HG03520 (cell line): Measurements from ENCODE around the gene ISM1.

ENCODE experiments used
- ATAC-seq: cut with Tn5 transposase; IDR thresholded peaks from one replicate; pipeline ENCODE4 v1.9.1; 2021; ENCODE audit warnings: mild to moderate bottlenecking, moderate library complexity; ENCODE audit not compliant: unreplicated experiment

Gene ISM1

GRCh38 chr20:13302647-13303450 is 81.8 kb downstream of the ISM1 start:
- peak; percentile 88 for ATAC-seq

GRCh38 chr20:13305284-13305683 is 84.2 kb downstream of the ISM1 start:
- no peak for ATAC-seq

- no peak for ATAC-seq
Observed at GRCh38 chr20:13307562-13308163, 86.6 kb downstream of the ISM1 start.

- no peak for ATAC-seq
Observed at GRCh38 chr20:13312300-13312699, 91.2 kb downstream of the ISM1 start.

- no peak for ATAC-seq
Observed at GRCh38 chr20:13313201-13313600, 92.1 kb downstream of the ISM1 start.

- no peak for ATAC-seq
Observed at GRCh38 chr20:13317439-13317838, 96.4 kb downstream of the ISM1 start.

- ATAC-seq = no peak
Observed at GRCh38 chr20:13318871-13319521, 97.9 kb downstream of the ISM1 start.

GRCh38 chr20:13320702-13321101 is 99.6 kb downstream of the ISM1 start:
- no peak for ATAC-seq

GRCh38 chr20:13321416-13321815 is 100.3 kb downstream of the ISM1 start:
- no peak for ATAC-seq

DNA sequence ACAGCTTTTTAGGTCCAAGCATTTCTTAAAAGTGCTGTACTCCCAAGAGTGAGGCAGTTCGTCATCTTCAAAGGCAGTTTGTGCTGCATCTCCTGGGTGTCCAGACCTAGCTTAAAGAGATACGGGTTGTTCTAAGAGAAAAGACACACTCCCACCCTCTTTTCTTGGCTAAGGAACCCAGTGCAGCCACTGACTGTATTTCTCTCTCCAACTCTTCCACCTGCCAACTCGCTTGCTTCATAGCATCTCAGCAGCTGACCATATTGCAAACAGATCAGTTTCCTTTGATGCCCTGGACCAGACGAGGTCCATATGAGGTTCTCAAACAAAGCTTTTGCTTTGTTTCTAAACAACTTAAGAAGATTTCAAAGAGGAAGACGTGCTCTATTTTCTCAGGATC is 101.1 kb downstream of the ISM1 start:
- ATAC-seq = no peak

DNA sequence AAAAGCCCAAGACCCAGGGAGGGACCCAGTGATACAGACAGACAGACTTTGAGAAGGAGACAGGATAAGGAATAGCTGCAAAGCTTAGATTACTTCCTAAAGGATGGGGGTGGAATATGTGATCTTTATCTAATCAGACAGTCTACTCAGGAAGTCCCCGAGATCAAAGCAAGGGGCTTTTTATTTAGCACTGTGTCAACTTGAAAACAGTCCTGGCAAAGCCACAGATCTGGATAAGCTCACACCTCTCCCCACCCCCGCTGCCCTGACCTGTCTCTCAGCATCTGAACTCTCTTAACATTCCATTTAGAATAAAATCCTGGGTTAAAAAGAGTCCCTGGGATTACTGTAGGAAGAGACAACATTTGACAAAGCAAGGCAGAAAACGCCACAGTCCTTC is 101.5 kb downstream of the ISM1 start:
- ATAC-seq = no peak

DNA sequence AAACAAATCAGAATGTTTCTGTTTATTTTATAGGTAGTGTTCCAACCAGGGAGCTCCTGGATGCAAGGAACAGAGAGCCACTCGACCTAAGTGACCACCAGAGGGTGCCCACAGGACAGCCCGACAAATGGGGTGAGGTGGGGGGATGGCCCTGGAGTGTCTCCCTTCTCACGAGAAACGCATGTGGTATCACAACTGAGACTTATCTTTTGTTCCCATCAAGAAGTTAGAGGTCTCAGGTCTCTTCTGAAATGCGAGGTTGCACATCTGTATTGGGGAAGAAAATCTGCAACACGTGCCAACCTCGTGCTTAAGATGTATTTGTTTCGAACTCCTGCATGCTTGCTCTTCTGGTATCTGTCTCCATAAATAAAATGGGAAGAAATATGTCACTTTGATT is 104.0 kb downstream of the ISM1 start:
- no peak for ATAC-seq

- no peak for ATAC-seq
Observed at GRCh38 chr20:13325796-13326340, 104.8 kb downstream of the ISM1 start.

DNA sequence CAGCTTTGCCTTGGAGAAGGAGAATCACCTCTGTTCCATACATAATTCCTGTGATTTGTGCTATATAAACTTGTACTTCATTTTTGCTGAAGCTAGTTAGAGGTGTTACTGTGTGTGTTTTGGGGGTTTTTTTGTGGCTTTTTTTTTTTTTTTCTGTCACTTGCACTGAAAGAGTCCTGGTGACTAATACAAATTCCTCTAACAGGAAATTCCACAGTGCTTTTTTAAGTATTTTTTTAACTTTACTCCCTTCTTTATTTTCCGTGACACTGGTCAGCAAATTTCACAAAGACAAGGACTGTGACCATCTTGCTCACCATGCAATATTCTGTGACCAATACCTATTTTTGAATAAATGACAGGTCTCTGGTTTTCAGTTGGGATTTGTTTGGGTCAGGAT is 110.5 kb downstream of the ISM1 start:
- ATAC-seq = no peak

- ATAC-seq = no peak
Observed at GRCh38 chr20:13333036-13333435, 112.0 kb downstream of the ISM1 start.

DNA sequence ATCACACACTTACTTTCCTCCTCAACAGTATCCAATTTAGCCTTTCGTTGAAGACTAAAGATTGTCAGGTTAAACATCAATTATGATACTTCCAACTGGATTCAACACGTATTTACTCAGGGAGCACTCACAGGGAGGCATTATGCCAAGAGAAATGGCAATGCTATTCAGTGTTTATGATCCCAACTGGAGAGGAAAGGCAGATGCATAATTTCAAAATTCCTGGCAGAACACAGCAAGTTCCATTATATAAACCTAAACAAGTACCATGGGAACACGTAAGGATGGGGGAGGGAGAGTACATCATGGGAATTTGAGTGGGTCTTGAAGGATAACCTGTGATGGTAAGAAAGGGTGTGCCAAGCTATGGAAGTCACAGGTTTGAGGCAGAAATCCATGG is 112.7 kb downstream of the ISM1 start:
- no peak for ATAC-seq

GRCh38 chr20:13336308-13337089 is 115.4 kb downstream of the ISM1 start:
- no peak for ATAC-seq

GRCh38 chr20:13337090-13337784 is 116.2 kb downstream of the ISM1 start:
- no peak for ATAC-seq

DNA sequence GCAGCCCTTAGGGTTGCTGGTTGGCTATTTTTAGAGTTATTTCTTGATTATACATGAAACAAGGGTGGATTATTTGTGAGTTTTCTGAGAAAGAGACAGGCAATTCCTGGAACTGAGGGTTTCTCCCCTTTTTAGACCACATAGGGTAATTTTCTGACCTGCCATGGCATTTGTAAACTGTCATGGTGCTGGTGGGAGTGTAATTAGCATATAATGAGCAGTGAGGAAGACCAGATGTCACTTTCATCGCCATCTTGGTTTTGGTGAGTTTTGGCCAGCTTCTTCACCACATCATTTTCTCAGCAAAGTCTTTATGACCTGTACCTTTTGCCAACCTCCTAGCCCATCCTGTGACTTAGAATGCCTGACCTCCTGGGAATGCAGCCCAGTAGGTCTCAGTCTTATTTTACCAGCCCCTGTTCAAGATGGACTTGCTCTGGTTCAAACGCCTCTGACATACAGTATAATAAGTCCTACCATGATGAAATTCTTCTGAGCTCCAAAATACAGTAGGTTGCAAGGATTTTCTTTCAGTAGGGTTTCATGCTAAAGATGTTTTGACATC is 117.1 kb downstream of the ISM1 start:
- ATAC-seq = no peak

DNA sequence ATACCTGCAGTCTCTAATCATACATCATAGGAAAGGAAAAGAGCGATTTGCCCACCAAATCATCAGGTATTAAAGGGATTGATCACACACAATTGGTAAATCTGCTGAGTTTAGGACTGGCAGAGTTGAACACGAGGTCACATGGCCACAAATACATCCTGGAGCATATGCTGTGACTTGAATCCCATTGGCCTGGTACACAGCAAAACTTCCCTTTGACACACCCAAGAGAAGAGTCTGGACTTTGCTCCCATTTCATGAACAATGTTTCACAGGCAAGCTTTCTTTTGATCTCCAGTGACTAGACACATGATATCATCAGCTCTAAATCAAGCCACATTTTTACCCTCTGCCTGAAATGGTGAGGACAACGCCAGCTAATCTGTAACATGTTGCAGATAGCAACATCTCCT is 117.9 kb downstream of the ISM1 start:
- no peak for ATAC-seq
